Right atrium auricular region (tissue), 2 donors: ENCODE results near the gene RALGPS2. TPM values are rescaled to one million over a fixed set of nuclear protein-coding genes. Genes with fewer than 3 reads are reported as not detected.

Experiments
- DNase-seq: peaks from one replicate; pipeline ENCODE4 v3.0.0-alpha.2; 2019; ENCODE audit warnings: low spot score
- H3K27ac ChIP-seq, 2 donors: fragments of 200-600 bp; sonication (generic); 1 replicate in 1 of 2; 2 replicates in 1 of 2; pipeline ENCODE4 v1.5.1; 2016 to 2019
- H3K27me3 ChIP-seq, 2 donors: fragments of 200-600 bp; sonication (generic); one replicate each; pipeline versions ENCODE4 v1.5.1 to v1.6.0; 2017 to 2019
- H3K36me3 ChIP-seq: fragments of 200-600 bp; sonication (generic); one replicate; pipeline ENCODE4 v1.5.1; 2016
- H3K4me1 ChIP-seq, 2 donors: fragments of 200-600 bp; sonication (generic); one replicate each; pipeline versions ENCODE4 v1.5.1 to v1.6.0; 2017 to 2019
- H3K4me3 ChIP-seq, 2 donors: fragments of 200-600 bp; sonication (generic); 1 replicate in 1 of 2; 2 replicates in 1 of 2; pipeline ENCODE4 v1.5.1; 2017 to 2019; ENCODE audit warnings: mild to moderate bottlenecking in 1 of 2, moderate library complexity in 1 of 2
- H3K9me3 ChIP-seq, 2 donors: fragments of 200-600 bp; sonication (generic); one replicate each; pipeline ENCODE4 v1.5.1; 2019
- CTCF ChIP-seq, 2 donors: fragments of 200-600 bp; sonication (generic); IDR thresholded peaks; one replicate each; pipeline ENCODE4 v1.5.1; 2019; ENCODE audit warnings: antibody characterized with exemption in 2 of 2
- total RNA-seq, 2 donors: library from RNA; depleted of rRNA; stranded (reverse); fragments of >200 nt; gene quantifications; one replicate each; pipeline ENCODE4 v1.1.0, GENCODE V29; 2016

Gene RALGPS2
- total RNA-seq, 2 donors from 2014 or later = 9.0 to 16.1 TPM

- Histone ChIP-seq H3K27me3 (no peaks in the 10 kb centered on the region), H3K36me3 (no peaks in the 10 kb centered on the region), H3K9me3 (no peaks in the 10 kb centered on the region), H3K4me3 (no peak overlapping the region), H3K27ac (no peak overlapping the region), H3K4me1 (peaks cover 0 to 16% of the 10 kb centered on the region in 2 donors)
- TF ChIP-seq CTCF (IDR thresholded peaks at IDR 0.05) = no peak
- DNase-seq = no peak
These were observed 230.4 kb downstream of the RALGPS2 start for GRCh38 chr1:178955391-178955954.

- TF ChIP-seq CTCF (IDR thresholded peaks at IDR 0.05) = no peak
- H3K4me3 ChIP-seq = no peak overlapping the region
- H3K27ac ChIP-seq = no peak overlapping the region
- H3K9me3 ChIP-seq = no peaks in the 10 kb centered on the region
- no peaks in the 10 kb centered on the region for H3K36me3 ChIP-seq
- no peaks in the 10 kb centered on the region for H3K27me3 ChIP-seq
- H3K4me1 ChIP-seq = peaks cover 0 to 11% of the 10 kb centered on the region in 2 donors
- no peak for DNase-seq
These were observed 233.4 kb downstream of the RALGPS2 start for GRCh38 chr1:178958491-178958890.

- H3K27ac ChIP-seq = no peak overlapping the region
- no peak for TF ChIP-seq CTCF (IDR thresholded peaks at IDR 0.05)
- no peaks in the 10 kb centered on the region for H3K27me3 ChIP-seq
These were observed 234.8 kb downstream of the RALGPS2 start for GRCh38 chr1:178959543-178960460.

GRCh38 chr1:178960482-178961240 is 235.6 kb downstream of the RALGPS2 start:
- no peak for TF ChIP-seq CTCF (IDR thresholded peaks at IDR 0.05)
- Histone ChIP-seq H3K27ac (no peak overlapping the region), H3K9me3 (peaks cover 0 to 6% of the 10 kb centered on the region in 2 donors), H3K27me3 (no peaks in the 10 kb centered on the region), H3K36me3 (no peaks in the 10 kb centered on the region), H3K4me3 (no peak overlapping the region), H3K4me1 (peaks cover 0 to 9% of the 10 kb centered on the region in 2 donors)
- peak; percentile 50 for DNase-seq

More at GRCh38 chr1:178959543-178960460, 234.8 kb downstream of the RALGPS2 start:
- Histone ChIP-seq H3K36me3 (no peaks in the 10 kb centered on the region), H3K4me1 (peaks cover 0 to 9% of the 10 kb centered on the region in 2 donors), H3K4me3 (no peak overlapping the region), H3K9me3 (peaks cover 0 to 6% of the 10 kb centered on the region in 2 donors)
- DNase-seq = no peak

GRCh38 chr1:178961331-178961730 is 236.3 kb downstream of the RALGPS2 start:
- Histone ChIP-seq H3K27me3 (no peaks in the 10 kb centered on the region), H3K4me3 (no peak overlapping the region), H3K4me1 (peaks cover 0 to 9% of the 10 kb centered on the region in 2 donors), H3K9me3 (peaks cover 0 to 6% of the 10 kb centered on the region in 2 donors), H3K27ac (no peak overlapping the region), H3K36me3 (no peaks in the 10 kb centered on the region)
- DNase-seq = peak; percentile 42
- no peak for TF ChIP-seq CTCF (IDR thresholded peaks at IDR 0.05)
